Ovary (tissue), 1 donor: ENCODE measurements around the gene HSPA6.
"Not testable (repeated sequence)": the region's sequence is repeated elsewhere in the genome, so short reads cannot be mapped to it uniquely, and the experiment has no call there.

Source experiments
- EP300 ChIP-seq: sonication (generic); formaldehyde crosslinking; IDR thresholded peaks from one replicate; pipeline ENCODE4 v1.6.1; 2017; ENCODE audit warnings: antibody characterized with exemption
- POLR2A ChIP-seq: fragments of 450-650 bp; IDR thresholded peaks from one replicate; pipeline ENCODE4 v1.6.1; 2017; ENCODE audit warnings: antibody characterized with exemption, mild to moderate bottlenecking, moderate library complexity

DNA sequence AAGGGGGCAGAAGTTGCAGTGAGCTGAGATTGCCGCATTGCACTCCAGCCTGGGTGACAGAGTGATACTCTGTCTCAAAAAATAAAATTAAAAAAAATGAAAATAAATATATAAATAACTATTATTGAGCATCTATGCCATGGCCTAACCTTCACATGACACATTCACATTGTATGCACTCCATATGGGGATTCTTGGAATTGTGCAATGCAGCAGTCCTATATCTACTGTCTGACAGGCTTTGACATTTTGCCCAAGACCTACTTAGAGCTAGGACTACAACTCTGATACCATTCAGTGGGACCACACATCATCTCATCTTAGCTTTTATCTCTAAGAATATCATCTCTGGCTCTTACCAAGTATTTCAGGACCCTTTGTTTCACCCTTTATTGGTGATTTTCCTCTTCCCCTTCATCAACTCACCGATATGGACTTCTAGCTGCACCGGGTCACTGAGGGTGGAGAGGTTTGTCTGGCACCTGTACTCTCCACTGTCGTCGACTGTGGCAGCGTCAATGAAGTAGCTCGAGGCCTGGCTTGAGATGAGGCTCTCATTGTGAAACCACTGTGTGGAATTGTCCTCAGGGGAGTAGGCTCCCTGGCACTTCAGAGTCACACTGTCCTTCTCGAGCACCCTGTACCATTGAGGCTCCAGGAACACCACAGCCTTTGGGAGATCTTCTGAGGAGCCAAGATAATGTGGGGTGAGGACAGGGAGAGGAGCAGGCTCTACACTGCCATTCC, 23.8 kb downstream of the HSPA6 start:
- not testable (repeated sequence) for TF ChIP-seq POLR2A, EP300
